HCT116 (cell line): ENCODE results near the gene ZNF784. TPM values are rescaled to one million over a fixed set of nuclear protein-coding genes. Genes with fewer than 3 reads are reported as not detected.

Experiments
- ATAC-seq: fragments of 200-7000 bp; cut with Tn5 transposase; 2 replicates; pipeline ENCODE4 v1.9.1; 2020; ENCODE audit warnings: mild to moderate bottlenecking, moderate library complexity
- BruUV-seq: library from RNA; stranded (reverse); fragments of 400-500 nt; replicated peaks from 2 replicates; lab custom pipeline; 2021; lab: Mats Ljungman, UMichigan
- CTCF ChIA-PET: fragments of 300-600 bp; sonication (Branson Sonifier 250); formaldehyde crosslinking; loops from one replicate; lab custom pipeline; 2021; ENCODE audit warnings: antibody characterized with exemption; lab: Charles Lee
- POLR2A ChIA-PET: fragments of 300-600, 350-600 bp; sonication (Branson Sonifier 250); formaldehyde crosslinking; loops from one replicate; lab custom pipeline; 2021; ENCODE audit warnings: antibody characterized with exemption; lab: Charles Lee
- RAD21 ChIA-PET, 2 experiments: fragments of 300-600 bp; sonication (Branson Sonifier 250); formaldehyde crosslinking; loops; one replicate each; lab custom pipeline; 2023; ENCODE audit warnings: low total read pairs in 2 of 2; ENCODE audit not compliant: uncharacterized antibody in 2 of 2, unreplicated experiment in 2 of 2, low non-redundant PET in 1 of 2; lab: Charles Lee
- DNase-seq: peaks from one replicate; pipeline ENCODE4 v3.0.0-alpha.2; 2010; ENCODE audit warnings: low read depth, low spot score
- H2AFZ ChIP-seq: fragments of 200-600 bp; shearing (Covaris generic), sonication (generic); 2 replicates; pipeline ENCODE4 v1.6.1; 2017; ENCODE audit warnings: low read depth, mixed run types, mixed read lengths, antibody characterized with exemption, low read length; ENCODE audit not compliant: poor library complexity, severe bottlenecking
- H3K27ac ChIP-seq: 2 replicates; pipeline ENCODE4 v1.5.1; 2012; ENCODE audit warnings: low read depth, low read length
- H3K27me3 ChIP-seq: fragments of 200-600 bp; sonication (generic); 2 replicates; pipeline ENCODE4 v1.6.1; 2016; ENCODE audit warnings: mixed run types, low read length, mixed read lengths; ENCODE audit not compliant: insufficient read depth
- H3K36me3 ChIP-seq, 2 experiments: fragments of 200-500 bp in 1 of 2; fragments of 200-600 bp in 1 of 2; sonication (Bioruptor generic) in 1 of 2; sonication (generic) in 1 of 2; 2 replicates each; pipeline versions ENCODE4 v1.5.1 to v1.6.1; 2014 to 2016; ENCODE audit warnings: low read length in 2 of 2, inconsistent platforms in 1 of 2, mixed read lengths in 1 of 2, mixed run types in 1 of 2; ENCODE audit not compliant: insufficient read depth in 2 of 2, control insufficient read depth in 1 of 2
- H3K4me1 ChIP-seq, 2 experiments: fragments of 200-600 bp in 1 of 2; sonication (generic) in 1 of 2; 2 replicates each; pipeline versions ENCODE4 v1.5.1 to v1.6.1; 2012 to 2017; ENCODE audit warnings: low read length in 2 of 2, inconsistent platforms in 1 of 2, mild to moderate bottlenecking in 1 of 2, mixed read lengths in 1 of 2, mixed run types in 1 of 2, moderate library complexity in 1 of 2; ENCODE audit not compliant: insufficient read depth in 2 of 2, control insufficient read depth in 1 of 2
- H3K4me2 ChIP-seq: fragments of 200-600 bp; sonication (generic); 2 replicates; pipeline ENCODE4 v1.6.1; 2017; ENCODE audit warnings: mixed run types, low read length, mixed read lengths
- H3K4me3 ChIP-seq, 2 experiments: fragments of 200-600 bp in 1 of 2; sonication (generic) in 1 of 2; replicated peaks in 1 of 2; 2 replicates each; pipeline ENCODE4 v1.5.1; 2011 to 2016; ENCODE audit warnings: low read length in 2 of 2, control low read depth in 1 of 2, low read depth in 1 of 2, mild to moderate bottlenecking in 1 of 2, mixed read lengths in 1 of 2, mixed run types in 1 of 2
- H3K79me2 ChIP-seq: fragments of 200-600 bp; sonication (generic); 2 replicates; pipeline ENCODE4 v1.6.1; 2017; ENCODE audit warnings: mild to moderate bottlenecking, mixed run types, low read length, moderate library complexity, mixed read lengths; ENCODE audit not compliant: insufficient read depth
- H3K9ac ChIP-seq: fragments of 200-600 bp; sonication (generic); 2 replicates; pipeline ENCODE4 v1.6.1; 2016; ENCODE audit warnings: low read length, mixed read lengths
- H3K9me2 ChIP-seq: fragments of 200-600 bp; sonication (generic), shearing (Covaris generic); 2 replicates; pipeline ENCODE4 v1.6.1; 2017; ENCODE audit warnings: mixed run types, mild to moderate bottlenecking, moderate library complexity; ENCODE audit not compliant: insufficient read depth
- H3K9me3 ChIP-seq, 2 experiments: fragments of 200-500 bp in 1 of 2; fragments of 200-600 bp in 1 of 2; sonication (Bioruptor generic) in 1 of 2; sonication (generic) in 1 of 2; 2 replicates each; pipeline ENCODE4 v1.6.1; 2014 to 2017; ENCODE audit warnings: low read length in 2 of 2, mixed read lengths in 2 of 2, inconsistent platforms in 1 of 2, low read depth in 1 of 2, mild to moderate bottlenecking in 1 of 2, mixed run types in 1 of 2, moderate library complexity in 1 of 2; ENCODE audit not compliant: control insufficient read depth in 1 of 2, insufficient read depth in 1 of 2
- H4K20me1 ChIP-seq: fragments of 200-600 bp; sonication (generic), shearing (Covaris generic); 2 replicates; pipeline ENCODE4 v1.6.1; 2017; ENCODE audit warnings: mixed run types, mild to moderate bottlenecking, moderate library complexity; ENCODE audit not compliant: insufficient read depth
- ATF3 ChIP-seq: IDR thresholded peaks from 2 replicates; pipeline ENCODE4 v1.6.1; 2012
- EZH2phosphoT487 ChIP-seq: fragments of 200-600 bp; IDR thresholded peaks from 2 replicates; pipeline ENCODE4 v1.6.1; 2018; ENCODE audit warnings: antibody characterized with exemption, borderline replicate concordance
- FOSL1 ChIP-seq: IDR thresholded peaks from 2 replicates; pipeline ENCODE4 v1.6.1; 2012; ENCODE audit warnings: low read depth
- POLR2A ChIP-seq: IDR thresholded peaks from 2 replicates; pipeline ENCODE4 v1.7.0; 2011; ENCODE audit warnings: borderline replicate concordance; ENCODE audit not compliant: insufficient read depth, insufficient read length; ENCODE audit errors: extremely low read depth
- POLR2AphosphoS5 ChIP-seq: IDR thresholded peaks from 2 replicates; pipeline ENCODE4 v1.6.1; 2011; ENCODE audit warnings: mild to moderate bottlenecking, low read depth, low read length, moderate library complexity
- RAD21 ChIP-seq: IDR thresholded peaks from 2 replicates; pipeline ENCODE4 v1.6.1; 2012; ENCODE audit warnings: low read depth, mild to moderate bottlenecking
- REST ChIP-seq: IDR thresholded peaks from 2 replicates; pipeline ENCODE4 v1.6.1; 2012; ENCODE audit warnings: low read depth
- SP1 ChIP-seq: IDR thresholded peaks from 2 replicates; pipeline ENCODE4 v1.6.1; 2012; ENCODE audit warnings: low read depth
- SRF ChIP-seq: IDR thresholded peaks from 2 replicates; pipeline ENCODE4 v1.6.1; 2012; ENCODE audit warnings: low read depth
- YY1 ChIP-seq: IDR thresholded peaks from 2 replicates; pipeline ENCODE4 v1.6.1; 2011; ENCODE audit warnings: low read length, low read depth, moderate library complexity, mild to moderate bottlenecking; ENCODE audit not compliant: insufficient replicate concordance; ENCODE audit errors: extremely low read depth
- ZFX ChIP-seq: fragments of 450-650 bp; IDR thresholded peaks from 2 replicates; pipeline ENCODE4 v1.6.1; 2017
- intact Hi-C: fragments of 100-400 bp; cut with micrococcal nuclease; formaldehyde crosslinking; loops from 2 replicates; pipeline ENCODE4 v1.10.0; 2022
- total RNA-seq: library from RNA; stranded (reverse); gene quantifications from one replicate; pipeline ENCODE4 v1.2.1, GENCODE V29; 2021; ENCODE audit not compliant: unreplicated experiment
- TF ChIP-seq, protein P1 (sequence below): IDR thresholded peaks from 2 replicates; pipeline ENCODE4 v1.6.1; 2012

ZNF784 gene
- total RNA-seq, 1 experiment from 2014 or later: 5.3 TPM

DNA sequence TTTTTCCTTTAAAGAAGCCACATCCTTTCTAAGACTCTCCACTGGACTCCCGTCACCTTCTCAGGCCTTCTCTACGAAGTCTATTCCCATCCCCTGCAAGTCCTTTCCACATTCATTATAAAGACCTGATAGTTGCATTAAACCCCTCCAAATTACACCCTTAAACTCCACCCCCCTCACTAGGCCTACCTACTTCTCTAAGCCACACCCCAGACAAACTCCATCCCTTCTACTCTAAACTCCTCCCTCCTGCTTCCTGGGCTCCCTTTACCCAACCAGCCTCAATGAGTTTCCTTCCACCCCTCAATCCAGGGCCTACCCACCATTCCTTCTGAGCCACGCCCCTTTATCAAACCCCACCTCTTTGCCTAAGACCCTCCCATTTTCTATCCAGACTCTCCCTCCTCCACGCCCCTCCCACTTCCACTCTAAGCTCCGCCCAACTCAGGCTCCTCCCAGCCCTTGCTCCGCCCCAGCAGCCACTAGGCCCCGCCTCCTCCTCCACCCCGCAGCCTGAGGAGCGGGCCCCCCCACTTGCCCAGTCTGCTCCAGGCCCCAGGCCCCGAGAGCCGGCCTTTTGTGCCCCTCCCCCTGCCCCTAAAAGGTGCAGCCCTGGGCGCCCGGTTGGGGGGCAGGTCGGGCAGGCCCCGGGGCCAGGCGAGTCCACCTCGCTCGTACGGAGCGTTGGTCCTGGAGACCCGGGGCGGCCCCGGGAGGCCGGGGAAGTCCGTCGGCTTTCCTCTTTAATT is 25.5 kb downstream of the ZNF784 start (continued):
- TF ChIP-seq REST: no peak
- TF ChIP-seq RAD21: no peak

GRCh38 chr19:55598034-55598433 is 26.3 kb downstream of the ZNF784 start:
- ATAC-seq: no peak
- Histone ChIP-seq H3K4me1 (peaks cover 14 to 25% of the 10 kb centered on the region in 2 experiments; a peak in 3 of 4 replicates), H3K79me2 (peaks cover 4% of the 10 kb centered on the region; the same call in 1 of the 2 replicates), H3K9me2 (no peaks in the 10 kb centered on the region), H2AFZ (no peak overlapping the region), H3K27me3 (no peaks in the 10 kb centered on the region), H3K9ac (no peak overlapping the region)
- TF ChIP-seq RAD21 (no peak), ZFX (no peak), SP1 (no peak), EZH2phosphoT487 (no peak), ATF3 (no peak), SRF (no peak), POLR2A (no peak), YY1 (no peak), FOSL1 (no peak), POLR2AphosphoS5 (no peak)
- TF ChIP-seq, protein P1, sequence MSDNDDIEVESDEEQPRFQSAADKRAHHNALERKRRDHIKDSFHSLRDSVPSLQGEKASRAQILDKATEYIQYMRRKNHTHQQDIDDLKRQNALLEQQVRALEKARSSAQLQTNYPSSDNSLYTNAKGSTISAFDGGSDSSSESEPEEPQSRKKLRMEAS: no peak
- TF ChIP-seq, all 23 proteins: peak for 0
- BruUV-seq: no TSS peak
- DNase-seq: no peak
- POLR2A ChIA-PET: interaction anchor here (0.6 kb wide), 1 partner anchor 26 kb away, joined by 7 read pairs; the partner anchor contains the start of gene ZNF784
- RAD21 ChIA-PET: no interaction called here
- Histone ChIP-seq H3K9me3 (no peaks in the 10 kb centered on the region), H3K27ac (peak overlapping the region; percentile 40), H3K4me3 (peak overlapping the region in 1 of 2 experiments; percentile 67; a peak in 3 of 4 replicates), H3K4me2 (peak overlapping the region; percentile 96), H4K20me1 (no peaks in the 10 kb centered on the region), H3K36me3 (peaks cover 3 to 16% of the 10 kb centered on the region in 2 experiments)
- CTCF ChIA-PET: no interaction called here
- intact Hi-C loops: no loop called here
